Cardiac atrium fibroblast (primary cell): ENCODE data around the gene OR4D11. TPM values are rescaled to one million over a fixed set of nuclear protein-coding genes. Genes with fewer than 3 reads are reported as not detected.

ENCODE experiments used
- total RNA-seq: library from RNA; depleted of rRNA; stranded (reverse); fragments of >200 nt; gene quantifications from 2 replicates; pipeline ENCODE4 v1.2.3, GENCODE V29; 2015

Gene OR4D11
- not detected in 2 replicates for total RNA-seq

GRCh38 chr11:59503276-59503675 lies at the start of gene OR4D11:
Gene OR4D11 (plus strand): TSS chr11:59503576. CDS start chr11:59503576, 0 bp downstream.

GRCh38 chr11:59456661-59457060 lies 46.7 kb upstream of the OR4D11 start, which contains the start of gene OR4D6:
Gene OR4D6 (plus strand): TSS chr11:59456961. CDS start chr11:59456961, 0 bp downstream.

GRCh38 chr11:59473015-59473414 lies 30.4 kb upstream of the OR4D11 start, which contains the start of gene OR4D10:
Gene OR4D10 (plus strand): TSS chr11:59473315. CDS start chr11:59477430, 4,115 bp downstream.

GRCh38 chr11:59510941-59511589 lies 7.7 kb downstream of the OR4D11 start, which contains the start of gene OR4D9:
Gene OR4D9 (plus strand): TSS chr11:59511539. CDS start chr11:59514913, 3,374 bp downstream.

Other genes starting within 250 kb of the OR4D11 start
- not detected in 2 replicates for gene OR5AN1, start 144.7 kb upstream of the OR4D11 start, total RNA-seq
- gene OR5A2, start 77.2 kb upstream of the OR4D11 start, total RNA-seq = not detected in 2 replicates
- gene OR5A1, start 67.1 kb upstream of the OR4D11 start, total RNA-seq = not detected in 2 replicates
- gene OR4D6, start 46.6 kb upstream of the OR4D11 start, total RNA-seq = not detected in 2 replicates
- not detected in 2 replicates for gene OR4D10, start 30.3 kb upstream of the OR4D11 start, total RNA-seq
- not detected in 2 replicates for gene OR4D9, start 8.0 kb downstream of the OR4D11 start, total RNA-seq
- 15.3 and 17.2 TPM in 2 replicates for gene OSBP, start 112.2 kb downstream of the OR4D11 start, total RNA-seq
- gene PATL1, start 165.5 kb downstream of the OR4D11 start, total RNA-seq = 7.9 and 11.2 TPM in 2 replicates
- not detected in 2 replicates for gene OR10V1, start 210.3 kb downstream of the OR4D11 start, total RNA-seq